K562 (cell line): ENCODE results near the gene C22orf39. TPM values are rescaled to one million over a fixed set of nuclear protein-coding genes. Genes with fewer than 3 reads are reported as not detected.

Source experiments
- ARID4B ChIP-seq: sonication (generic); formaldehyde crosslinking; IDR thresholded peaks from 2 replicates; pipeline ENCODE4 v1.8.0; 2022; ENCODE audit warnings: mild to moderate bottlenecking, missing genetic modification reagents
- CUX1 ChIP-seq: fragments of 200-800 bp; sonication (Bioruptor generic); IDR thresholded peaks from 2 replicates; pipeline ENCODE4 v1.6.1; 2016; ENCODE audit warnings: missing genetic modification characterization, missing compliant biosample characterization
- NEUROD1 ChIP-seq: fragments of 150-350 bp; IDR thresholded peaks from 2 replicates; pipeline ENCODE4 v1.6.1; 2014; ENCODE audit warnings: borderline replicate concordance, low read length, low read depth; ENCODE audit not compliant: partially characterized antibody
- RBM15 ChIP-seq: fragments of 200-400 bp; formaldehyde crosslinking; IDR thresholded peaks from 2 replicates; pipeline ENCODE4 v1.6.1; 2018; ENCODE audit warnings: mild to moderate bottlenecking, low read length, moderate library complexity; ENCODE audit not compliant: insufficient read depth
- ZBTB40 ChIP-seq, 2 experiments: fragments of 450-650 bp in 1 of 2; sonication (generic) in 1 of 2; formaldehyde crosslinking in 1 of 2; IDR thresholded peaks; 2 replicates each; pipeline versions ENCODE4 v1.7.1 to v1.9.0; 2016 to 2022; ENCODE audit warnings: inconsistent platforms in 1 of 2, mild to moderate bottlenecking in 1 of 2, missing genetic modification reagents in 1 of 2
- polyA plus RNA-seq, 8 experiments: library from polyadenylated mRNA; depleted of rRNA in 4 of 8; stranded (reverse) in 5 of 8; unstranded in 3 of 8; fragments of >200 nt; fragmentation: Nextera tagmentation in 2 of 8; fragmentation: Illumina TruSeq in 1 of 8; extraction: Ambion mirVana in 2 of 8; extraction: Trizol in 1 of 8; gene quantifications; 2 replicates each; pipeline versions ENCODE4 v1.2.1 to v1.2.3, GENCODE V29; 2011 to 2014; ENCODE audit warnings: inconsistent platforms in 1 of 8, missing spikeins in 1 of 8
- total RNA-seq, 7 experiments: library from RNA; depleted of rRNA in 6 of 7; stranded (reverse); fragments of >200 nt in 6 of 7; fragmentation: Illumina TruSeq in 2 of 7; extraction: Trizol in 2 of 7; gene quantifications; 2 replicates each; pipeline versions ENCODE4 v1.2.1 to v1.2.3, GENCODE V29; 2011 to 2021; ENCODE audit warnings: low replicate concordance in 1 of 7

Gene C22orf39
- total and polyA plus RNA-seq, 9 of the 15 experiments (the other 6 are each of a cell fraction or from before 2014, with no cell fraction given), result 20.4 to 139 (median 66.8) TPM

GRCh38 chr22:19398206-19398605, 49.3 kb downstream of the C22orf39 start (continued):
- TF ChIP-seq ZBTB40 (IDR thresholded peaks at IDR 0.05) (no peak), ZBTB40 (CRISPR knock-in tag; IDR thresholded peaks at IDR 0.05) (0 out of 2 replicates have a peak, but pooled peaks have one; percentile 43), NEUROD1 (no peak), ARID4B (CRISPR knock-in tag) (no peak), CUX1 (CRISPR knock-in tag) (no peak), RBM15 (no peak)
